ENCODE data around the gene FPR3. TPM values are rescaled to one million over a fixed set of nuclear protein-coding genes. Genes with fewer than 3 reads are reported as not detected.

Gene FPR3
- total RNA-seq, 1 donor from 2014 or later = 2.2 TPM

- DNase-seq = no peak
These were observed 12.2 kb downstream of the FPR3 start for GRCh38 chr19:51807111-51807701.

- DNase-seq = no peak
These were observed 13.0 kb downstream of the FPR3 start for GRCh38 chr19:51807925-51808324.

GRCh38 chr19:51808333-51808986, 13.5 kb downstream of the FPR3 start:
- DNase-seq = no peak

- no peak for DNase-seq
These were observed 14.8 kb downstream of the FPR3 start for GRCh38 chr19:51809787-51810186.

- DNase-seq = no peak
These were observed 15.3 kb downstream of the FPR3 start for GRCh38 chr19:51810223-51810622.

- no peak for DNase-seq
These were observed 16.4 kb downstream of the FPR3 start for GRCh38 chr19:51811344-51811743.

- DNase-seq = no peak
These were observed 20.1 kb downstream of the FPR3 start for GRCh38 chr19:51815043-51815442.

GRCh38 chr19:51816711-51817110, 21.8 kb downstream of the FPR3 start:
- no peak for DNase-seq

GRCh38 chr19:51820011-51820410, 25.1 kb downstream of the FPR3 start:
- no peak for DNase-seq

- DNase-seq = no peak
These were observed 26.0 kb downstream of the FPR3 start for GRCh38 chr19:51820831-51821446.

GRCh38 chr19:51821456-51821855, 26.5 kb downstream of the FPR3 start:
- DNase-seq = no peak

- DNase-seq = no peak
These were observed 27.0 kb downstream of the FPR3 start for GRCh38 chr19:51821921-51822320.

- no peak for DNase-seq
These were observed 27.4 kb downstream of the FPR3 start for GRCh38 chr19:51822325-51822724.

GRCh38 chr19:51822946-51823345, 28.0 kb downstream of the FPR3 start:
- DNase-seq = no peak

GRCh38 chr19:51824281-51825005, 29.5 kb downstream of the FPR3 start:
- no peak for DNase-seq

GRCh38 chr19:51830274-51830673, 35.3 kb downstream of the FPR3 start:
- DNase-seq = no peak

GRCh38 chr19:51837145-51837544, 42.2 kb downstream of the FPR3 start:
- DNase-seq = no peak

- no peak for DNase-seq
These were observed 67.1 kb downstream of the FPR3 start for GRCh38 chr19:51861870-51862622.

GRCh38 chr19:51873097-51873496, 78.1 kb downstream of the FPR3 start:
- no peak for DNase-seq
